Hepatocyte (in vitro differentiated cells): ENCODE data around the gene NSF.

Source experiments
- EZH2 ChIP-seq: fragments of 200-600 bp; sonication (generic); IDR thresholded peaks from 2 replicates; pipeline ENCODE4 v1.6.1; 2016; ENCODE audit warnings: antibody characterized with exemption, mild to moderate bottlenecking, borderline replicate concordance
- TF ChIP-seq, protein P1 (sequence below): fragments of 200-600 bp; sonication (generic); IDR thresholded peaks from 2 replicates; pipeline ENCODE4 v1.5.1; 2016; ENCODE audit warnings: antibody characterized with exemption, mild to moderate bottlenecking; ENCODE audit not compliant: poor library complexity

DNA sequence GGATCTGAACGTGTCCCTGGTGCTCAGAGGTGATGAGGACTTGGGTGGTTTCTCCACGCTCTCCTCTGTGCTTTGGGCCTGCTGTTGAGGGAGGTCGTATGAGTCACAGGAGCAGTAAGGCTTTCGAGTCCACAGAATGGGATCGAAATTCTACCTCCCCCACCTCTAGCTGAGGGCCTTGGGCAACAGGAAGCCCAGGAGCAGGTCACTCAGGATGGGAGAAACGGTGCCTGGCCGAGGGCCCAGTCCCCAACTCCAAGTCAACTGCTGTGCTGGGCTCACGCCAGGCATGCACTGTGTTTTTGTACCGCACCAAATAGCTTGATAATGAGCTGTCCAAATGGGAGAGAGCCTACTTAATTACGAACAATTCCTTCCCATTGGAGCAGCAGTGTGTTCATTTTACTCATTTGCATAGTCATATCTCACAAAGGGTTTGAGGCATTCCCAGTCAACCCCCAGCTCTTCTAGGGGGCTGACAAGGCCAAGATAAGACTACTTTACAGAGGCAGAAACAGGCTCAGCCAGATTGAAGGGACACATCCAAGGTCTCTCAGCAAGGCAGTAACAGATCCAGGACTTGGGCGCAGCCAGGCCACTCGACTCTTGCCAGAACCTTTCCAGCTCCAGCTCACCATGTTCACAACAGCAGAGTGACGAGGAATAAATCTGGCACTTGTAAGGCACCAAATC, 174.4 kb downstream of the NSF start:
- TF ChIP-seq, protein P1, sequence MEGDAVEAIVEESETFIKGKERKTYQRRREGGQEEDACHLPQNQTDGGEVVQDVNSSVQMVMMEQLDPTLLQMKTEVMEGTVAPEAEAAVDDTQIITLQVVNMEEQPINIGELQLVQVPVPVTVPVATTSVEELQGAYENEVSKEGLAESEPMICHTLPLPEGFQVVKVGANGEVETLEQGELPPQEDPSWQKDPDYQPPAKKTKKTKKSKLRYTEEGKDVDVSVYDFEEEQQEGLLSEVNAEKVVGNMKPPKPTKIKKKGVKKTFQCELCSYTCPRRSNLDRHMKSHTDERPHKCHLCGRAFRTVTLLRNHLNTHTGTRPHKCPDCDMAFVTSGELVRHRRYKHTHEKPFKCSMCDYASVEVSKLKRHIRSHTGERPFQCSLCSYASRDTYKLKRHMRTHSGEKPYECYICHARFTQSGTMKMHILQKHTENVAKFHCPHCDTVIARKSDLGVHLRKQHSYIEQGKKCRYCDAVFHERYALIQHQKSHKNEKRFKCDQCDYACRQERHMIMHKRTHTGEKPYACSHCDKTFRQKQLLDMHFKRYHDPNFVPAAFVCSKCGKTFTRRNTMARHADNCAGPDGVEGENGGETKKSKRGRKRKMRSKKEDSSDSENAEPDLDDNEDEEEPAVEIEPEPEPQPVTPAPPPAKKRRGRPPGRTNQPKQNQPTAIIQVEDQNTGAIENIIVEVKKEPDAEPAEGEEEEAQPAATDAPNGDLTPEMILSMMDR = no peak
- TF ChIP-seq EZH2 = no peak
